ENCODE measurements around the gene MAD1L1. TPM values are rescaled to one million over a fixed set of nuclear protein-coding genes. Genes with fewer than 3 reads are reported as not detected.

Gene MAD1L1
- total and polyA plus RNA-seq, 2 experiments from 2014 or later: 38.2 to 69.8 TPM

DNA sequence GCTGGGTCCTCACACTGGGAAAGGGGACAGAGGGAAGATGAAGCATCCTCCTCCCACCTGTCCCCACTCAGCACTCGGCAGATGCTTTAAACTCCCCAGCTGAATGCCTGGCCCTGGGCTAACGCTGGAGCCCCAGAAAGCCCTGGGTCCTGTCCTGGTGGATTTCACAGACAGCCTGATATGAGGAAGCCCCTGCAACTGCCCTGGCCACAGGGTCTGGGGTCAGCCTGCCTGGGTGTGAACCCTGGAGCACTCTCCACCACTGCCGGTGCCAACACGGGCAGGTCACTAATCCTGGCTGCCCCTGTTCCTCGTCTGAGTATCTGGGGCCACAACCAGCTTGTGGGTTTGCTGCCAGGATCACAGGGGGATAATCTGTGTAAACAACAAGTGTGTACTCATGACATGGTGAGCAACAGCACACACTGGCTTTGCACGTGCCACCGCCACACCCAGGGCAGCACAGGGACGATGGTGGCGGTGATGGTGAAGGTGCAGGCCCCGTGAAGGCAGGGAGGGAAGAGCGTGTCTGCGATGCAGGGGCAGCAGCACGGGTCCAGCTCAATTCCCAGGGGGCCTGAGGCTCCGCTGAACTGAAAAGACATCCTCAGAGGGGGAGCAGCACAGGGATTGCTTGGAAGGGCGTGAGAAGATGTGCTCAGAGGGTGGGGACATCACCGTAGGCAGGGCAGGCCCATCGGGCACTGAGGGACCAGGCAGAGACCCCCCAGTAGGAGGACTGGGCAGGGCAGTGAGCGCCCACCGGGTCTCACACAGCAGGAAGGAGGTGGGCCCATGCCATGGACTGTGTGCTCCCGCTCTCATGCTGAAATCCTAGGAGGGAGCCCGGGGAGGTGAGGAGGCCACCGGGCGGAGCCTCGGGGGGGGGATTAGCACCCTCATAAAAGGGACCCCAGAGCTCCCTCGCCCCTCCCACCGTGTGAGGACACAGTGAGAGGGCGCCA, 238.7 kb downstream of the MAD1L1 start:
- H2AFZ ChIP-seq: no peak overlapping the region
- 91 to 96% methylated on average over 27 of the region's 27 CpGs for WGBS, 2 experiments (ENCODE audit: low coverage in 1 of 2, low lambda C conversion rate in 2 of 2, missing lambda C conversion rate in 2 of 2)
- H3K27ac ChIP-seq: no peak overlapping the region
- no peaks in the 10 kb centered on the region for H3K9me3 ChIP-seq (ENCODE audit: low read depth)
- DNase-seq: no peak
- in situ Hi-C loops (cut with MboI): no loop called here
- H3K4me3 ChIP-seq: no peak overlapping the region
- H3K4me1 ChIP-seq (ENCODE audit: insufficient read depth): no peaks in the 10 kb centered on the region
- no peak overlapping the region for H3K9ac ChIP-seq
- no peaks in the 10 kb centered on the region for H3K9me2 ChIP-seq (ENCODE audit: insufficient read depth)
- H4K20me1 ChIP-seq (ENCODE audit: insufficient read depth): no peaks in the 10 kb centered on the region
- H3K27me3 ChIP-seq (replicated peaks; ENCODE audit: insufficient read depth): no peaks in the 10 kb centered on the region
- H3K79me2 ChIP-seq (ENCODE audit: insufficient read depth): no peaks in the 10 kb centered on the region
- H3K4me2 ChIP-seq (ENCODE audit: unreplicated experiment): no peak overlapping the region
- no peak for TF ChIP-seq EZH2phosphoT487 (IDR thresholded peaks at IDR 0.05; ENCODE audit: insufficient read depth, low read depth)
- TF ChIP-seq EZH2 (IDR thresholded peaks at IDR 0.05; ENCODE audit: insufficient read depth, poor library complexity, severe bottlenecking): no peak
- H3K36me3 ChIP-seq (ENCODE audit: low read depth): no peaks in the 10 kb centered on the region
- H3F3A ChIP-seq (ENCODE audit: insufficient read depth): no peaks in the 10 kb centered on the region

DNA sequence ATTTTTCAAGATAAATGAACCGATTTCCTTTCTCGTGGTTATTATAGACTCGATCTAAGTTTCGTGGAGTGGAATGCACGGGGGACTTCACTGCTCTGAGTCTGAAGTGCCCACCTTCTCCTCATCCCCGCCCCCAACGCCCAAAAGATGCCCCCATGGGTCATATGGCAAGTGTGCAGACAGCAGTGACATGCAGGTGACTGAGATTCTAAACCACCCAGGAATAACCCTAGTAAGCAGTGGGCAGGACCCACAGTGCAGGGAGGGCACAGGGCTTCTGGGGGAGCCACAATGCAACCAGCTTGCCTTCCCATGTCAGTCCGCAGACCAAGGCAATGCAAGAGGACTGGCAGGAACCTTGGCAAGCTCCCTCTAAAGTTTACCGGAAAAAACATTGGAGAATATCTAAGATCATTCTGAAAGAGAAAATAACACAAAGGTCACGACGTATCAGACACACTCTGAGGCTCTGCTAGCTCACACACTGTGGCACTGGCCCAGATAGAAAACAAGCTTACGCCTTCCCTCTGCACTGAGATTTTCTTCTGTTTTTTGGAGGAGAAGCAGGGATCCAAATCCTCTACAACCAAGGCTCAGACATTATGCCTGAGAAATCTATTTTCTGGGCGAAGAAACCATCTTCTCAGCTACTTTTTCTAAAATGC, 239.6 kb downstream of the MAD1L1 start:
- H3K4me1 ChIP-seq (ENCODE audit: insufficient read depth): no peaks in the 10 kb centered on the region
- H3K27me3 ChIP-seq (replicated peaks; ENCODE audit: insufficient read depth): no peaks in the 10 kb centered on the region
- no peaks in the 10 kb centered on the region for H4K20me1 ChIP-seq (ENCODE audit: insufficient read depth)
- H3F3A ChIP-seq (ENCODE audit: insufficient read depth): no peaks in the 10 kb centered on the region
- H3K9ac ChIP-seq: no peak overlapping the region
- no peak overlapping the region for H2AFZ ChIP-seq
- no peaks in the 10 kb centered on the region for H3K79me2 ChIP-seq (ENCODE audit: insufficient read depth)
- no peaks in the 10 kb centered on the region for H3K36me3 ChIP-seq (ENCODE audit: low read depth)
- no peaks in the 10 kb centered on the region for H3K9me2 ChIP-seq (ENCODE audit: insufficient read depth)
- no peak overlapping the region for H3K27ac ChIP-seq
- no peak overlapping the region for H3K4me3 ChIP-seq
- no peak for DNase-seq
- no peak for TF ChIP-seq EZH2 (IDR thresholded peaks at IDR 0.05; ENCODE audit: insufficient read depth, poor library complexity, severe bottlenecking)
- TF ChIP-seq EZH2phosphoT487 (IDR thresholded peaks at IDR 0.05; ENCODE audit: insufficient read depth, low read depth): no peak
- H3K4me2 ChIP-seq (ENCODE audit: unreplicated experiment): no peak overlapping the region
- 88 to 89% methylated on average over 13 of the region's 13 CpGs for WGBS, 2 experiments (ENCODE audit: low coverage in 1 of 2, low lambda C conversion rate in 2 of 2, missing lambda C conversion rate in 2 of 2)
- in situ Hi-C loops (cut with MboI): no loop called here
- H3K9me3 ChIP-seq (ENCODE audit: low read depth): no peaks in the 10 kb centered on the region

DNA sequence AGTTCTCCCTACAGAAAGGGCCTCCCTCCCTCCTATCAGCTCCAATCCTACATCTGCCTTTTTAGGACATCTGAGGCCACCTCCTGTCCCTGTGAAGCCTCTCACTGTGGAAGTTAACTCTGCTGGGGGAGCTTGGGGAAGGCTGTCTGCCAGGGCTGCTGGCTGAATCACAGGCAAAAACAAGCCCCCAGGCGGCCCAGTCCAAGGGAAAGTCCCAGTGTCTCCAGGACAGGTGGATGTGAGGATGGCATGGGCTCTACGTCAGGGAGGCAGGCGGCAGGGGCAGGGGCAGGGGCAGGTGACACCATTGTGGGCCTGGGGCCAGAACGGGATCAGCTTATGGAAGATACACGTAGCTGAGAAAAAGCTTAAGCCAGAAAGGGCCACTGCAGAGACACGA, 240.2 kb downstream of the MAD1L1 start:
- DNase-seq: no peak
- Histone ChIP-seq H2AFZ (no peak overlapping the region), H3K4me2 (ENCODE audit: unreplicated experiment) (no peak overlapping the region), H3K27ac (no peak overlapping the region), H3K79me2 (ENCODE audit: insufficient read depth) (no peaks in the 10 kb centered on the region), H3K36me3 (ENCODE audit: low read depth) (no peaks in the 10 kb centered on the region), H3K27me3 (replicated peaks; ENCODE audit: insufficient read depth) (no peaks in the 10 kb centered on the region), H3K4me3 (no peak overlapping the region), H4K20me1 (ENCODE audit: insufficient read depth) (no peaks in the 10 kb centered on the region), H3K9ac (no peak overlapping the region), H3K4me1 (ENCODE audit: insufficient read depth) (no peaks in the 10 kb centered on the region), H3F3A (ENCODE audit: insufficient read depth) (no peaks in the 10 kb centered on the region), H3K9me2 (ENCODE audit: insufficient read depth) (no peaks in the 10 kb centered on the region), H3K9me3 (ENCODE audit: low read depth) (no peaks in the 10 kb centered on the region)
- in situ Hi-C loops (cut with MboI): no loop called here
- WGBS, 2 experiments (ENCODE audit: low coverage in 1 of 2, low lambda C conversion rate in 2 of 2, missing lambda C conversion rate in 2 of 2): 85 to 89% methylated on average over 6 of the region's 6 CpGs
- no peak for TF ChIP-seq EZH2 (IDR thresholded peaks at IDR 0.05; ENCODE audit: insufficient read depth, poor library complexity, severe bottlenecking)
- TF ChIP-seq EZH2phosphoT487 (IDR thresholded peaks at IDR 0.05; ENCODE audit: insufficient read depth, low read depth): no peak

- Histone ChIP-seq H3K36me3 (ENCODE audit: low read depth) (no peaks in the 10 kb centered on the region), H3K79me2 (ENCODE audit: insufficient read depth) (no peaks in the 10 kb centered on the region), H3K4me2 (ENCODE audit: unreplicated experiment) (no peak overlapping the region), H3K27me3 (replicated peaks; ENCODE audit: insufficient read depth) (no peaks in the 10 kb centered on the region), H3K9me3 (ENCODE audit: low read depth) (no peaks in the 10 kb centered on the region), H3K9ac (no peak overlapping the region), H3K27ac (no peak overlapping the region), H3F3A (ENCODE audit: insufficient read depth) (no peaks in the 10 kb centered on the region), H3K4me1 (ENCODE audit: insufficient read depth) (no peaks in the 10 kb centered on the region), H3K4me3 (no peak overlapping the region), H4K20me1 (ENCODE audit: insufficient read depth) (no peaks in the 10 kb centered on the region), H3K9me2 (ENCODE audit: insufficient read depth) (no peaks in the 10 kb centered on the region), H2AFZ (no peak overlapping the region)
- TF ChIP-seq EZH2phosphoT487 (IDR thresholded peaks at IDR 0.05; ENCODE audit: insufficient read depth, low read depth): no peak
- no peak for TF ChIP-seq EZH2 (IDR thresholded peaks at IDR 0.05; ENCODE audit: insufficient read depth, poor library complexity, severe bottlenecking)
- DNase-seq: no peak
- in situ Hi-C loops (cut with MboI): no loop called here
- WGBS, 2 experiments (ENCODE audit: low coverage in 1 of 2, low lambda C conversion rate in 2 of 2, missing lambda C conversion rate in 2 of 2): 76 to 81% methylated on average over 24 of the region's 24 CpGs
Observed at GRCh38 chr7:1990001-1990670, 242.6 kb downstream of the MAD1L1 start.
